DOHH2 (cell line): ENCODE results near the gene GAPT.

Source experiments
- H3F3A ChIP-seq: fragments of 200-600 bp; sonication (generic), shearing (Covaris generic); 2 replicates; pipeline ENCODE4 v1.6.0; 2016; ENCODE audit warnings: antibody characterized with exemption, mild to moderate bottlenecking; ENCODE audit not compliant: control insufficient read depth, insufficient read depth
- H3K27ac ChIP-seq: fragments of 200-600 bp; sonication (generic); 2 replicates; pipeline ENCODE4 v1.5.1; 2014; ENCODE audit warnings: low read depth, mild to moderate bottlenecking, low read length, moderate library complexity
- H3K27me3 ChIP-seq: fragments of 200-600 bp; sonication (generic); 2 replicates; pipeline ENCODE4 v1.6.1; 2014; ENCODE audit warnings: mild to moderate bottlenecking, low read length, mixed read lengths; ENCODE audit not compliant: control insufficient read depth
- H3K36me3 ChIP-seq: fragments of 200-600 bp; sonication (generic); 2 replicates; pipeline ENCODE4 v1.6.1; 2014; ENCODE audit warnings: mild to moderate bottlenecking, low read length, moderate library complexity, mixed read lengths; ENCODE audit not compliant: control insufficient read depth
- H3K4me1 ChIP-seq: fragments of 200-600 bp; sonication (generic); 2 replicates; pipeline ENCODE4 v1.6.1; 2014; ENCODE audit warnings: mild to moderate bottlenecking, low read length, mixed read lengths; ENCODE audit not compliant: control insufficient read depth
- H3K4me2 ChIP-seq: fragments of 200-600 bp; sonication (generic); 2 replicates; pipeline ENCODE4 v1.6.0; 2014; ENCODE audit warnings: mild to moderate bottlenecking, low read length, moderate library complexity
- H3K4me3 ChIP-seq: fragments of 200-600 bp; sonication (generic); 2 replicates; pipeline ENCODE4 v1.5.1; 2014; ENCODE audit warnings: mild to moderate bottlenecking, low read length, mixed read lengths
- H3K79me2 ChIP-seq: fragments of 200-600 bp; sonication (generic); 2 replicates; pipeline ENCODE4 v1.6.1; 2014; ENCODE audit warnings: mild to moderate bottlenecking, low read length, mixed read lengths; ENCODE audit not compliant: control insufficient read depth
- H3K9me2 ChIP-seq: fragments of 200-600 bp; sonication (generic); replicated peaks from 2 replicates; pipeline ENCODE4 v1.6.1; 2014; ENCODE audit warnings: mild to moderate bottlenecking, low read length, mixed read lengths; ENCODE audit not compliant: control insufficient read depth
- H3K9me3 ChIP-seq: fragments of 200-600 bp; sonication (generic); 2 replicates; pipeline ENCODE4 v1.6.1; 2014; ENCODE audit warnings: antibody characterized with exemption, low read length, mixed read lengths; ENCODE audit not compliant: control insufficient read depth, insufficient read depth
- H4K20me1 ChIP-seq: fragments of 200-600 bp; sonication (generic); 2 replicates; pipeline ENCODE4 v1.6.0; 2014; ENCODE audit warnings: low read depth, mild to moderate bottlenecking, antibody characterized with exemption, low read length, moderate library complexity; ENCODE audit not compliant: control insufficient read depth, insufficient read depth
- CTCF ChIP-seq: fragments of 200-600 bp; sonication (generic); IDR thresholded peaks from one replicate; pipeline ENCODE4 v1.5.1; 2014; ENCODE audit warnings: antibody characterized with exemption, mild to moderate bottlenecking, low read depth, low read length; ENCODE audit not compliant: poor library complexity, severe bottlenecking
- EZH2phosphoT487 ChIP-seq: fragments of 200-600 bp; sonication (generic); IDR thresholded peaks from 2 replicates; pipeline ENCODE4 v1.6.1; 2017; ENCODE audit warnings: borderline replicate concordance, mild to moderate bottlenecking, antibody characterized with exemption, low read length, moderate library complexity, mixed read lengths

Gene GAPT

GRCh38 chr5:58454025-58454424 lies 37.2 kb upstream of the GAPT start:
- H3K9me2 ChIP-seq = no peaks in the 10 kb centered on the region
- H3F3A ChIP-seq = no peaks in the 10 kb centered on the region
- H3K9me3 ChIP-seq = no peaks in the 10 kb centered on the region
- no peak overlapping the region for H3K4me2 ChIP-seq
- H3K36me3 ChIP-seq = no peaks in the 10 kb centered on the region
- H3K27ac ChIP-seq = no peak overlapping the region
- no peak for TF ChIP-seq EZH2phosphoT487
- no peak for TF ChIP-seq CTCF
- H3K79me2 ChIP-seq = no peaks in the 10 kb centered on the region
- H4K20me1 ChIP-seq = no peaks in the 10 kb centered on the region
- H3K27me3 ChIP-seq = peaks cover 13% of the 10 kb centered on the region
- H3K4me1 ChIP-seq = no peaks in the 10 kb centered on the region
- H3K4me3 ChIP-seq = no peak overlapping the region

- H3K4me2 ChIP-seq = no peak overlapping the region
- no peak overlapping the region for H3K4me3 ChIP-seq
- no peaks in the 10 kb centered on the region for H3K79me2 ChIP-seq
- no peaks in the 10 kb centered on the region for H3K9me2 ChIP-seq
- H3K9me3 ChIP-seq = no peaks in the 10 kb centered on the region
- H4K20me1 ChIP-seq = no peaks in the 10 kb centered on the region
- H3K4me1 ChIP-seq = peaks cover 1% of the 10 kb centered on the region
- no peaks in the 10 kb centered on the region for H3F3A ChIP-seq
- peaks cover 23% of the 10 kb centered on the region for H3K27me3 ChIP-seq
- H3K36me3 ChIP-seq = no peaks in the 10 kb centered on the region
- no peak for TF ChIP-seq EZH2phosphoT487
- no peak overlapping the region for H3K27ac ChIP-seq
Observed at GRCh38 chr5:58455066-58455465, 36.2 kb upstream of the GAPT start.

DNA sequence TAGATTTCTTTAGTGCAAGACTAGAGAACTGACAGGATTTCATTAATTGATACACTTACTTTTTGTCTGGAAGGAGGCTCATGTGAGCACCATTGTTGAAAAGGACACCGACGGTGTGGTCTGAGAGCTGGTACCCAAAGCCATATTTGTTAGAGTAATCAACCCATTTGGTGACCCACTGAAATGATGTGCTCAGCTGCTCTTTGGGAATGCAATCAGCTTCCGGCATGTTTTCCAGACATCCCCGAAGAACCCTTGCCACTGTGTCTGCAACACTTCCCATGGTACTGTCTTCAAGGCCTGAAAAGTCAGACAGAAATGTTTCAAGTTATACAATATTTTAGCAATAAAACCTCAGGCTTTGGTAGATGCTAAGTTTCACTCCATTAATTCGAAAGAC lies 35.8 kb upstream of the GAPT start:
- Histone ChIP-seq H3K9me2 (no peaks in the 10 kb centered on the region), H3K79me2 (no peaks in the 10 kb centered on the region), H3K27me3 (peaks cover 25% of the 10 kb centered on the region), H3K4me1 (peaks cover 5% of the 10 kb centered on the region), H4K20me1 (no peaks in the 10 kb centered on the region), H3K36me3 (no peaks in the 10 kb centered on the region), H3K9me3 (no peaks in the 10 kb centered on the region), H3K27ac (no peak overlapping the region), H3K4me3 (no peak overlapping the region), H3F3A (no peaks in the 10 kb centered on the region), H3K4me2 (no peak overlapping the region)
- no peak for TF ChIP-seq CTCF
- no peak for TF ChIP-seq EZH2phosphoT487

DNA sequence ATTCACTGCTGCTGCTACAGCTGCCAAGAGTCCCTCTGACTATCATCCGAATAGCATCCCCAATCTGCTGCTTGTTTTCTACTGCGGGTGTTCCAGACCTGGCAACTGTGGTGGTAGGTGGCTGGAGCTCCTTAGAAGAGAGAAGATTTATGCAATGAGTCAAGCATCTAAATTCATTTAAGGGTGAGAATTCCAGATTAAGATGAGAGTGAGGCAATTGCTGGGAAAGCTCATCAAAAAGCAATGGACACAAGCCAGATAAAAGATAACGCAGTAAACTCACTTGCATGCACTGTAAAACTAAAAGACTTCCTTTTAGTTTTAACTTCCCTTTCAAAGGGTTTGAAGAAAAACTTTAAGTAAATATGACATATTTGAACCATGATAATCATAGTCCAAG lies 35.2 kb upstream of the GAPT start:
- Histone ChIP-seq H3K4me1 (peaks cover 10% of the 10 kb centered on the region), H3K36me3 (no peaks in the 10 kb centered on the region), H3K9me2 (no peaks in the 10 kb centered on the region), H3K4me2 (no peak overlapping the region), H3K9me3 (no peaks in the 10 kb centered on the region), H3K4me3 (no peak overlapping the region), H3K79me2 (no peaks in the 10 kb centered on the region), H4K20me1 (no peaks in the 10 kb centered on the region), H3F3A (no peaks in the 10 kb centered on the region), H3K27me3 (peaks cover 26% of the 10 kb centered on the region), H3K27ac (no peak overlapping the region)
- no peak for TF ChIP-seq EZH2phosphoT487
